K562 (cell line): ENCODE results near the gene STK32C. TPM values are rescaled to one million over a fixed set of nuclear protein-coding genes. Genes with fewer than 3 reads are reported as not detected.

ENCODE experiments used
- ARID3B ChIP-seq: fragments of 250-450 bp; sonication (Bioruptor Pico); IDR thresholded peaks from 2 replicates; pipeline ENCODE4 v1.4.0; 2020; ENCODE audit warnings: borderline replicate concordance
- BRD9 ChIP-seq: fragments of 450-650 bp; IDR thresholded peaks from 2 replicates; pipeline ENCODE4 v1.6.1; 2018; ENCODE audit warnings: low read depth; ENCODE audit not compliant: partially characterized antibody
- CBX5 ChIP-seq: IDR thresholded peaks from 2 replicates; pipeline ENCODE4 v1.6.1; 2014; ENCODE audit warnings: low read depth, borderline replicate concordance
- ETS1 ChIP-seq: conservative IDR thresholded peaks from 2 replicates; pipeline ENCODE4 v1.6.1; 2011; ENCODE audit warnings: low read depth, mild to moderate bottlenecking, low read length; ENCODE audit not compliant: control insufficient read depth
- FOXP1 ChIP-seq: sonication (generic); formaldehyde crosslinking; IDR thresholded peaks from 2 replicates; pipeline ENCODE4 v1.8.0; 2022; ENCODE audit warnings: mild to moderate bottlenecking, missing genetic modification reagents
- MAFG ChIP-seq: fragments of 450-650 bp; conservative IDR thresholded peaks from 2 replicates; pipeline ENCODE4 v1.6.1; 2016; ENCODE audit warnings: missing genetic modification characterization, missing compliant biosample characterization
- MCM3 ChIP-seq: fragments of 450-650 bp; IDR thresholded peaks from 2 replicates; pipeline ENCODE4 v1.6.1; 2016
- NR2C2 ChIP-seq, 2 experiments: fragments of 200-800 bp in 1 of 2; sonication (Bioruptor generic) in 1 of 2; sonication (generic) in 1 of 2; formaldehyde crosslinking in 1 of 2; IDR thresholded peaks; 2 replicates each; pipeline versions ENCODE4 v1.6.1 to v1.8.0; 2016 to 2022; ENCODE audit warnings: mild to moderate bottlenecking in 1 of 2, missing compliant biosample characterization in 1 of 2, missing genetic modification characterization in 1 of 2, missing genetic modification reagents in 1 of 2
- NR4A1 ChIP-seq, 2 experiments: fragments of 250-450 bp in 1 of 2; fragments of 450-650 bp in 1 of 2; sonication (Bioruptor Pico) in 1 of 2; IDR thresholded peaks; 2 replicates each; pipeline versions ENCODE4 v1.4.0 to v1.6.1; 2016 to 2020; ENCODE audit warnings: mild to moderate bottlenecking in 2 of 2, missing compliant biosample characterization in 1 of 2, missing genetic modification characterization in 1 of 2, moderate library complexity in 1 of 2
- POLR3G ChIP-seq: IDR thresholded peaks from 2 replicates; pipeline ENCODE4 v1.6.1; 2011; ENCODE audit not compliant: insufficient read length, insufficient replicate concordance; ENCODE audit errors: extremely low read depth
- PTBP1 ChIP-seq: fragments of 200-400 bp; formaldehyde crosslinking; IDR thresholded peaks from 2 replicates; pipeline ENCODE4 v1.6.1; 2017; ENCODE audit warnings: low read depth, low read length
- RBFOX2 ChIP-seq: fragments of 200-400 bp; formaldehyde crosslinking; IDR thresholded peaks from 2 replicates; pipeline ENCODE4 v1.6.1; 2017; ENCODE audit warnings: low read depth, mild to moderate bottlenecking, low read length, moderate library complexity
- RBM34 ChIP-seq: fragments of 200-400 bp; formaldehyde crosslinking; IDR thresholded peaks from 2 replicates; pipeline ENCODE4 v1.6.1; 2018; ENCODE audit warnings: low read length, borderline replicate concordance; ENCODE audit not compliant: insufficient read depth
- RFX5 ChIP-seq: IDR thresholded peaks from 2 replicates; pipeline ENCODE4 v1.6.1; 2011; ENCODE audit warnings: low read depth, mild to moderate bottlenecking, improper control_type of control experiment, low read length
- TAF9B ChIP-seq: fragments of 450-650 bp; IDR thresholded peaks from 2 replicates; pipeline ENCODE4 v1.6.1; 2018; ENCODE audit warnings: mild to moderate bottlenecking; ENCODE audit not compliant: partially characterized antibody
- TEAD4 ChIP-seq, 2 experiments: sonication (generic) in 1 of 2; formaldehyde crosslinking in 1 of 2; IDR thresholded peaks; 2 replicates each; pipeline versions ENCODE4 v1.6.1 to v1.8.0; 2012 to 2022; ENCODE audit warnings: borderline replicate concordance in 1 of 2, inconsistent platforms in 1 of 2, low read length in 1 of 2, mild to moderate bottlenecking in 1 of 2, missing genetic modification reagents in 1 of 2
- USF2 ChIP-seq: sonication (generic); formaldehyde crosslinking; IDR thresholded peaks from 2 replicates; pipeline ENCODE4 v1.5.0; 2020; ENCODE audit warnings: missing genetic modification reagents
- ZNF316 ChIP-seq: fragments of 450-650 bp; IDR thresholded peaks from 2 replicates; pipeline ENCODE4 v1.6.1; 2016
- polyA plus RNA-seq, 8 experiments: library from polyadenylated mRNA; depleted of rRNA in 4 of 8; stranded (reverse) in 5 of 8; unstranded in 3 of 8; fragments of >200 nt; fragmentation: Nextera tagmentation in 2 of 8; fragmentation: Illumina TruSeq in 1 of 8; extraction: Ambion mirVana in 2 of 8; extraction: Trizol in 1 of 8; gene quantifications; 2 replicates each; pipeline versions ENCODE4 v1.2.1 to v1.2.3, GENCODE V29; 2011 to 2014; ENCODE audit warnings: inconsistent platforms in 1 of 8, missing spikeins in 1 of 8
- total RNA-seq, 7 experiments: library from RNA; depleted of rRNA in 6 of 7; stranded (reverse); fragments of >200 nt in 6 of 7; fragmentation: Illumina TruSeq in 2 of 7; extraction: Trizol in 2 of 7; gene quantifications; 2 replicates each; pipeline versions ENCODE4 v1.2.1 to v1.2.3, GENCODE V29; 2011 to 2021; ENCODE audit warnings: low replicate concordance in 1 of 7
- TF ChIP-seq, protein P1 (sequence below): fragments of 450-650 bp; IDR thresholded peaks from 2 replicates; pipeline ENCODE4 v1.6.1; 2018; ENCODE audit not compliant: partially characterized antibody

The STK32C gene
- total and polyA plus RNA-seq, 9 of the 15 experiments (the other 6 are each of a cell fraction or from before 2014, with no cell fraction given), result 1.5 to 20.9 (median 6.5) TPM

DNA sequence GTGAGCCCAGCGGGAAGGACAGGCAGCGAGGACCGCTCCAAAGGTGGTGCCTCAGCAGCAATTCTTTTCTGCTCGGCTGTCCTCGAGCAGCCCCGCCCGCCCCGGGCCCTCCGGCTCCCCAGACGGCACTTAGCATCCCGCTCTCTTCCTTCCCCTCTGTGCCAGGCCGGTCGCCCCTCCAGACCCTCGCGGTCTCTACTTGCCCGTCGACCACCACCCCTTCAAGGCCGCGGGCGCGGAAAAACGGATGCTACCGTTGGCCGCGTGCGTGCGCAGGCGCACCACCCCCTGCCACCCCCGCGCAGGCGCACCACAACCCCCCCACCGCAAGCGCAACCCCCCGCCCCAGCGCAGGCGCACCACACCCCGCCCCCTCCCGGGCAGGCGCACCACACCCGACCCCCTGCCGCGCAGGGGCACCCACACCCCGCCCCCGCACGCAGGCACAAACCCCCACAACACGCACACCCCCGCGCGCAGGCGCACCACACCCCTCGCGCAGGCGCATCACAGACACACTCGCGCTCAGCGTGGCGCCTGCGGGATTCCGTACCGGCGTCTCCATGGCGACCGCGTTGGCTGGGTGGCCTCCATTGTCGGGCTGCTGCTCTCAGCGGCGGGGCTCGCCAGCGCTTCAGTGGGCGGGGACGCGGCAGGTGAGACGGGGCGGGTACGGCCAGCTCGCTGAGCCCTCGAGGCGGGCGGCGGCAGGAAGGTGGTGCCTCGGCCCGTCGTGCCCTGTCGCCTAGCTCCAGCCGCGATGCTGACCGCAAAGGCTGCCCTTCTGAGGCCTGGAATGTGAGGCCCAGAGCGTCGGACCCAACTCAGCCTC lies 24.1 kb upstream of the STK32C start, which contains the start of gene LRRC27 (continued):
- TF ChIP-seq, protein P1, sequence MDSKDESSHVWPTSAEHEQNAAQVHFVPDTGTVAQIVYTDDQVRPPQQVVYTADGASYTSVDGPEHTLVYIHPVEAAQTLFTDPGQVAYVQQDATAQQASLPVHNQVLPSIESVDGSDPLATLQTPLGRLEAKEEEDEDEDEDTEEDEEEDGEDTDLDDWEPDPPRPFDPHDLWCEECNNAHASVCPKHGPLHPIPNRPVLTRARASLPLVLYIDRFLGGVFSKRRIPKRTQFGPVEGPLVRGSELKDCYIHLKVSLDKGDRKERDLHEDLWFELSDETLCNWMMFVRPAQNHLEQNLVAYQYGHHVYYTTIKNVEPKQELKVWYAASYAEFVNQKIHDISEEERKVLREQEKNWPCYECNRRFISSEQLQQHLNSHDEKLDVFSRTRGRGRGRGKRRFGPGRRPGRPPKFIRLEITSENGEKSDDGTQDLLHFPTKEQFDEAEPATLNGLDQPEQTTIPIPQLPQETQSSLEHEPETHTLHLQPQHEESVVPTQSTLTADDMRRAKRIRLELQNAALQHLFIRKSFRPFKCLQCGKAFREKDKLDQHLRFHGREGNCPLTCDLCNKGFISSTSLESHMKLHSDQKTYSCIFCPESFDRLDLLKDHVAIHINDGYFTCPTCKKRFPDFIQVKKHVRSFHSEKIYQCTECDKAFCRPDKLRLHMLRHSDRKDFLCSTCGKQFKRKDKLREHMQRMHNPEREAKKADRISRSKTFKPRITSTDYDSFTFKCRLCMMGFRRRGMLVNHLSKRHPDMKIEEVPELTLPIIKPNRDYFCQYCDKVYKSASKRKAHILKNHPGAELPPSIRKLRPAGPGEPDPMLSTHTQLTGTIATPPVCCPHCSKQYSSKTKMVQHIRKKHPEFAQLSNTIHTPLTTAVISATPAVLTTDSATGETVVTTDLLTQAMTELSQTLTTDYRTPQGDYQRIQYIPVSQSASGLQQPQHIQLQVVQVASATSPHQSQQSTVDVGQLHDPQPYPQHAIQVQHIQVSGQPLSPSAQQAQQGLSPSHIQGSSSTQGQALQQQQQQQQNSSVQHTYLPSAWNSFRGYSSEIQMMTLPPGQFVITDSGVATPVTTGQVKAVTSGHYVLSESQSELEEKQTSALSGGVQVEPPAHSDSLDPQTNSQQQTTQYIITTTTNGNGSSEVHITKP, result peak; percentile 47
- no peak for TF ChIP-seq FOXP1 (CRISPR knock-in tag)
- TF ChIP-seq USF2 (CRISPR knock-in tag), result no peak
- TF ChIP-seq MCM3, result no peak
- TF ChIP-seq BRD9, result no peak
- TF ChIP-seq RBFOX2, result peak; percentile 79
- no peak for TF ChIP-seq CBX5
- no peak for TF ChIP-seq TAF9B
- no peak for TF ChIP-seq POLR3G
- no peak for TF ChIP-seq ARID3B (CRISPR knock-in tag)
- no peak for TF ChIP-seq NR4A1 (CRISPR knock-in tag; IDR thresholded peaks at IDR 0.05)
- no peak for TF ChIP-seq NR4A1 (tag; IDR thresholded peaks at IDR 0.05)
- no peak for TF ChIP-seq RFX5
- no peak for TF ChIP-seq NR2C2 (CRISPR knock-in tag; IDR thresholded peaks at IDR 0.05)
- TF ChIP-seq NR2C2 (tag; IDR thresholded peaks at IDR 0.05), result peak; percentile 53; the same call in 1 of the 2 replicates
- peak; percentile 15; the same call in 1 of the 2 replicates for TF ChIP-seq ETS1
- TF ChIP-seq PTBP1, result no peak
- TF ChIP-seq MAFG, result no peak
- TF ChIP-seq RBM34, result 0 out of 2 replicates have a peak, but pooled peaks have one; percentile 29
- no peak for TF ChIP-seq ZNF316
- TF ChIP-seq TEAD4 (IDR thresholded peaks at IDR 0.05; ENCODE audit: low read length), result peak; percentile 81
- TF ChIP-seq TEAD4 (CRISPR knock-in tag; IDR thresholded peaks at IDR 0.05; ENCODE audit: borderline replicate concordance), result no peak
